GM18517 (cell line): Measurements from ENCODE around the gene ATXN7.

Experiments
- ATAC-seq: cut with Tn5 transposase; IDR thresholded peaks from one replicate; pipeline ENCODE4 v1.9.1; 2021; ENCODE audit warnings: mild to moderate bottlenecking, moderate library complexity; ENCODE audit not compliant: unreplicated experiment

ATXN7 gene

GRCh38 chr3:63933459-63933858, 69.8 kb downstream of the ATXN7 start:
- peak; percentile 68 for ATAC-seq

DNA sequence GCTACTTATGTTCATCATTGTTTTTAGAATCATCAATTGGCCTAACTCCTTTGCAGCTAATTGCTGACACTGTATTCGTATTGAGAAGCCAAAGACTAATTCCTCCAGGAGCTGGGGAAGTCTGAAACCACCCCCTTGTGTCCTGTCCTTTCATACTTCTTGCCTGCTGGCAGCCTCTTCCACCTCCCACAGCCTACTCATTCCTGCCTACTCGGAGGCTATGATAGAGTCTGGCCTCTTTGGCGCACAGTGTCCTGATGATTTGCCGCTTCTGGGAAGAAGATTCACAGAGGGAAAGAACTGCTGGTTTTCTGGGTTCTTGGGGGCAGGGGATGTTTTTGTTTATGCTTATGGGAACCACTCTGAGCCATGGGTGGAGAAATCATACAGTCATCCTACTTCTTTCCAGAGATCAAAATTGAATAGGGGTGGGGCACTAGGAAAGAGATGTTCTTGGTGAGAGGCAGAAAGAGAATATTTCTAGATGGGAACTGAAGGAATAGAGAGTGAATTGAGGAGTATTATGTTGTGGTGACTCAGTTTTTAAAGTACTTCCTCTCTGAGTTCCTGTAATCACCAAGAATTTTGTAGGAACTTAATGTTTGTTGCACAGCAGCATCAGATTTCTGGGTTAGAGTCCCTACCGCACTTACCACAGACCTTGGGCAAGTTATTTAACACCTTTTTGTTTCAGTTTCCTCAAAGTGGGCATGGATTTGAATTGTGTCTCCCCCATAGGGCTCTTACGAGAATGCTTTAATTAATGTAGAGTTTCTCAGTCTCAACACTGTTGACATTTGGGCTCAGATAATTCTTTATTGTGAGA, 70.6 kb downstream of the ATXN7 start:
- no peak for ATAC-seq

- no peak for ATAC-seq
These were observed 73.3 kb downstream of the ATXN7 start for GRCh38 chr3:63936925-63937324.

DNA sequence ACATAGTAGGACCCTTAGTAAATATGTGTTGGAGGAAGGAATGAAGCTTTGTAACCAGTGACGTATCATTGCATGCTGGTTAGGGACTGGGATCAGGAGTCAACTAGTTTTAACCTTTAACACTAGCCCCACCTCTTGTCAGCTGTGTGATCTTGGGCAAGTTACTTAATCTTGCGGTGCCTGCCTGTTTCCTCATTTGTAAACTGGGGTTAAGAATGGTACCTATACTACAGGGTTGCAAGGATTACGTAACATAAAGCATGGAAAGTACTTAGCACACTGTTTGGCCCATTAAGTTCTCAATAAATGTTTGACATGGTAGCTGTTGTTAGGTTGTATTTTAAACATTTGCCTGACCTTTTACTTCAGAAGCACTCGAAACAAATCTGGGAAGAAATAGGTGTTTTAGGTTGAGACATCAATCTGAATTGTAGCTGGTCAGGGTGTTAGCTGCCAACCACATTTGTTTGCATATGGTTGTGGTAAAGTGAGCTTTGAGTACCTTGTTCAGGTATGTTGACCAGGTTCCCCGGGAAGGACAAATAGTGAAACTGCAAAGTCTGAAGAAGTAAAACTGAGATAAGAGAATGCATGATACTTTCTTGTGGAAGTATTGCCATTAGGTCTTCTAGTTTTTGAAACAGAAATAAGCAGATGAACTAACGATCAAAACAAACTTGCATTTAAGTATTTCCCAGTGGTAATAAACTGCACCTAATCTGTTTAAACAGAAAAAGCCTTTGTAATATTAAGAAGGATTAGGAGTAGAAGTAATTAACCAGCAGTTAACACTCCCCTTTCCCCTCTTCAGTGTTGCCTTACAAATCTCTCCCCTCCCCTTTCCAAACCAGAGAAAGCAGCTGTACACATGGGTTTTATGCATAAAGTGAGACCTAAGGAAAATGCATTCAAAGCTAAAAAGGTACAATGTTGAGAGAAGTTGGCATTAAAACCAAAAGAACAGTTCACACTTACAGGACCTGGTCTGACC, 74.3 kb downstream of the ATXN7 start:
- peak; percentile 61 for ATAC-seq

DNA sequence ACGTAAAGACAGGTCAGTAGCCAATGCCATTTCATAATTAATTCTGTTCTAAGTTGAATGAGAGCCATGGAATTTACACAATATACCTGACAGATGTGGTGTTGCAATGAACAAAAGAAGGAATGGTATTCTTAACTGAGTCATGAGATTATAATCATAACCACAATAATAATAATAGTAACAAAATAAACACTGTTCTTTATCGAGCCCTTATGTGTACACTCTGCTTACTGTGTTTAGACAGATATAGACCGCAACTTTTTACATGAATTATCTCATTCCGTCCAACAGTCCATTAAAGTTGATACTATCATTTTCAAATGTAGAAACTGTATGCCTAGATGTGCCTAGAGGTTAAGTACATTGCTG, 76.7 kb downstream of the ATXN7 start:
- no peak for ATAC-seq

- no peak for ATAC-seq
These were observed 78.9 kb downstream of the ATXN7 start for GRCh38 chr3:63942528-63942927.

DNA sequence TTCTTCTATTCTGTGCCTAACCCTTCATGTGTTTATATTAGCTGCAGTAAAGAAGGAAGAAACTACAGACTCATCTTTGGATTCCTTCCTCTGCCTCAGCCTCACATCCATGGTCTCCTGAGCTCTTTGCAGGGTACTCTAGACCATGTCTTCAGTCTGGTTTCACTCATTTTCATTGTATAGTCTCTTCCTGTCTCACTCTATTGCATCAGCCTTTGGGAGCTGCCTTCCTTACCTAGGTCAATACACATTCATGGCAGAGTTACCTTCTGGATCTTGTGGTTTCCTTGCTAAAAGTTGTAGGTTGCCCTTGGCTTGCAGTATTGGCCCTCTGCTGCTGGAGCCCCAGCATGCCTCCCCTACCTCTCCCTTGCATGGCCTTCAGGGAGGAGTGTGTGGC, 80.0 kb downstream of the ATXN7 start:
- no peak for ATAC-seq

- ATAC-seq: no peak
These were observed 82.0 kb downstream of the ATXN7 start for GRCh38 chr3:63945558-63946096.

DNA sequence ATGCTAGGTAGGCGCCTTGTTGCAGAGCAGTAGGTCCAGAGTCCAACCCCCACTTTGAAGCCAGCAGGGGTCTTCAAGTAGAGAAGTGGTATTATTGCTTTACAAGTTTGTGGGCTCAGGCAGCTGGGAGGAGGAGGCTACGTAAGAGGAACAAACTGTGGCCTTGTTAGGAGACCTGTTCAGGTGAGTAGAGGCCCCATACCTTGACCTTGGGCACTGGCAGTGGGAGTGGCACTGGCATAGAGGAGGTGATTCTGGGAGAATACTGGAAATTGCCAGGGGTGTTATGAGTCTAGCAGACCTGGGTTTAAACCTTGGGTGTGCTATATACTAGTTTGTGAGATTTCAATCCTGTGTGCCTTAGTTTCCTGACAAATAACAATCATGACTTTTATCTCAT, 83.1 kb downstream of the ATXN7 start:
- no peak for ATAC-seq

- no peak for ATAC-seq
These were observed 83.9 kb downstream of the ATXN7 start for GRCh38 chr3:63947594-63947993.

GRCh38 chr3:63949005-63949404, 85.3 kb downstream of the ATXN7 start:
- ATAC-seq: no peak

DNA sequence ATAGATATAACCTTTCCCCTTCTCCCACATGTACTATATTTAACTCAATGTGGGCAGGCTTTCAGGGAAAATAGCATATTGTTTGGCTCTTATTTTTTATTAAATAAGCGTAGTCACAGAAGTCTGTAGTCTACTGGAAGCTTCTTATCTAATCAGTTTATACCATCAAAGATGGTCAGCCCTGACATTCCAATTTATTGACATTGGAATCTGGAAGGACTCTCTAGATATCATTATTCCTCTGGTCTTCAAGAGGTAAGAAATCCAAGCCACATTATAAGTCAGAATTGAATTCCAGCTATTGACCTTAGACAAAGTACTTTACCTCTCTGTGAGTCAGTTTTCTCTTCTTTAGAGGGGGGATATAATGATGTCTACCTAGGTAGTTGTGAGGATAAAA, 87.0 kb downstream of the ATXN7 start:
- ATAC-seq: no peak

- ATAC-seq: peak; percentile 70
These were observed 88.0 kb downstream of the ATXN7 start for GRCh38 chr3:63951492-63952247.

GRCh38 chr3:63952248-63952594, 88.6 kb downstream of the ATXN7 start:
- ATAC-seq: no peak

DNA sequence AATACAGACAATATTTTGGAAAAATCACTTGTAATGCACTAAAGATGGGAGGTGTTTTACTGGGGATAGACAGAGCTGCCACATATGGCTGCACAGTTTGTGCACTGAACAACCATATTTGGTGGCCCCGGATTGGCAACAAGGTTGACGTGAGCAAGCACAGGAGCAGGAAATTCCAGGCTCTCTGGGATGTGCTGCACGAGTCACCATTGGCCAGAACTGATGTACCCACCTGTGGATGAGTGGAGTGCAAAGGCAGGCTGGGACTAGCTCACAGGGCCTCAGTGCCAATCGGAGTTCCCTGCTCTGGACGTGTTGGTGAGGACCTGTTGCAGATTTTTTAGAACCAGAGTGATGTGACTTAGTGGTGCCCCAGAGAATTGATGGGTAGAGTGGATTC, 90.5 kb downstream of the ATXN7 start:
- no peak for ATAC-seq

GRCh38 chr3:63955036-63955650, 91.5 kb downstream of the ATXN7 start:
- ATAC-seq: no peak

- ATAC-seq: no peak
These were observed 92.3 kb downstream of the ATXN7 start for GRCh38 chr3:63955830-63956545.

GRCh38 chr3:63959146-63959545, 95.5 kb downstream of the ATXN7 start:
- no peak for ATAC-seq

DNA sequence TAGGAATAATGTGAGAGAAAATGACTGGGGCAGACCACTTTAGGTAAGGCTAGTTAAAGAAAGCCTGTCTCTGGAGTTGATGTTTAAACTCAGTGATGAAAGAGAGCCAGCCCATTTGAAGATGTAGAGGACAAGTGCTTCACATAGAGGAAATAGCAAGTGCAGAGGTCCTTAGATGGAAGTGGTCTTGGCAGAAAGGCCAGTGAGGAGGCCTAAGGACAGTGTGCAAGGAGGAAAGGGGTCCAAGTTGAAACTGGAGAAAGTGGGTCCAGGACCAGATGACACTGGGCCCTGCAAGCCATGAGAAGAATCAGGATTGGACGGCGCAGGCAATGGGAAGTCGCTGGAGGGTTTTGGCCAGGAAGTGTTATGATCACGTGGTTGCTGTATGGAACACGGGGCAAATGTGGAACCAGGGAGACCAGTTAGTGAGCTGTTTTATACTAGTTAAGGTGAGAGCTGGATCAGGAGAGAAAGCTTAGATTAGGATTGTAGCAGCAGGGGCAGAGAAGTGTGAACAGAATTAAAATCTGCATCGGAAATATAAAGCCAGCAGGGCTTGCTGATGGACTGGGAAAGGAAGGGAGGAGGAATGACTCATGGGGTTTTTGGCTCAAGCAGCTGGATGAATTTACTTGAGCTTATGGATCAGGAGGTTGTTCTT, 96.5 kb downstream of the ATXN7 start:
- ATAC-seq: no peak
